ENCODE measurements around the gene MTMR1.

- no peak for TF ChIP-seq CTCF (IDR thresholded peaks at IDR 0.05; ENCODE audit: poor library complexity)
- no peak for TF ChIP-seq EZH2 (IDR thresholded peaks at IDR 0.05; ENCODE audit: borderline replicate concordance)
Measured at GRCh38 chrX:150753968-150754367, 60.8 kb downstream of the MTMR1 start.
